HG03064 (cell line): ENCODE results near the gene LANCL3.
"Not testable (repeated sequence)": the region's sequence is repeated elsewhere in the genome, so short reads cannot be mapped to it uniquely, and the experiment has no call there.

Experiments
- ATAC-seq: cut with Tn5 transposase; IDR thresholded peaks from one replicate; pipeline ENCODE4 v1.9.1; 2021; ENCODE audit warnings: low read depth; ENCODE audit not compliant: unreplicated experiment

Gene LANCL3

DNA sequence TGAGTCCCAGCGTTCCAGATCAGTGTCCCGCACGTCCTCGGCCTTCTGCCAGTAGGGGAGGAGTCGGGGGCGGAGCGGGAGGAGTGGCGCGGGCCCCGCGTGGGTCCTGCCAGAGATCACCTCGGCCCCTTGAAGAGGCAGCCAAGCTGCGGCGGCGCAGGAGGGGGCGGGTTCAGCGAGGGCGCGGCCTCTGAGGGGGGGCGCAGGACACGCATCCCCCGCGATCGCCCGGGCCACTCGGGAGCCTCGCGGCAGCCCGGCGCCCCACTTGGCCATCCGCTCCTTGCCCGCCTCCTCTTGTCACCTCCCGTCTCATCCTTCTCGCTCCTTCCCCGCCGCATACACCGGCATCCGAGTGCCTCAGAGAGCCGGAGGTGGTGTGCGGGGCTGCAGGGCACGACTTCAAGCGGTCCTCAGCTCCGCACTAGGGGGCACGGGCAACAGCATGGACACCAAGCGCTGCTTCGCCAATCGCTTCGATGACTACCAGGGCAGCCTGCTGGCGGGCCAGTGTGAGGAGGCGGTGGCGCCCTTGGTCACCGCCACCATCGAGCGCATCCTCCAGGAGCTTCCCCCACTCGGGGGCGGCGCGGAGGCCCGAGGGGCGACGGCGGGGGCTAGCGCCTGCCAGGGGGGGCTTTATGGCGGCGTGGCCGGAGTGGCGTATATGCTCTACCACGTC, at the start of gene LANCL3:
Gene LANCL3 (plus strand): TSS at position 236 of the 682 bp plus-strand sequence. CDS start 210 bp downstream, at position 446.
- not testable (repeated sequence) for ATAC-seq

GRCh38 chrX:37523673-37524072, 47.8 kb upstream of the LANCL3 start:
- ATAC-seq: not testable (repeated sequence)

GRCh38 chrX:37541991-37542390, 29.5 kb upstream of the LANCL3 start:
- ATAC-seq: no peak

GRCh38 chrX:37542791-37543190, 28.7 kb upstream of the LANCL3 start:
- ATAC-seq: no peak

DNA sequence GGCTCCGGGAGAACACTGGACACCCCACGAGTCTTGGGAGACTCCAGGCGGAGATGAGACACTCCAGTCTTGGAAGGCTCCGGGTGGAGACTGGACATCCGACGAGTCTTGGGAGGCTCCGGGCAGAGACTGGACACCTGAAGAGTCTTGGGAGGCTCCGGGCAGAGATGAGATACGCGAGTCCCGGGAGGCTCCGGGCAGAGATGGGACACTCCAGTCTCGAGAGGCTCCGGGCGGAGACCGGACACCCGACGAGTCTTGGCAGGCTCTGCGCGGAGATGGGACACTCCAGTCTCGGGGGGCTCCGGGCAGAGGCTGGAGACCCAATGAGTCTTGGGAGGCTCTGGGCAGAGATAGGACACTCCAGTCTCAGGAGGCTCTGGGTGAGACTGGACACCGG, 28.1 kb upstream of the LANCL3 start:
- ATAC-seq: no peak

DNA sequence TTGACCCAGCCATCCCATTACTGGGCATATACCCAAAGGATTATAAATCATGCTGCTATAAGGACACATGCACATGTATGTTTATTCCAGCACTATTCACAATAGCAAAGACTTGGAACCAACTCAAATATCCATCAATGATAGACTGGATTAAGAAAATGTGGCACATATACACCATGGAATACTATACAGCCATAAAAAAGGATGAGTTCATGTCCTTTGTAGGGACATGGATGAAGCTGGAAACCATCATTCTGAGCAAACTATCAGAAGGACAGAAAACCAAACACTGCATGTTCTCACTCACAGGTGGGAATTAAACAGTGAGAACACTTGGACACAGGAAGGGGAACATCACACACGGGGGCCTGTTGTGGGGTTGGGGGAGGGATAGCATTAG, 26.9 kb upstream of the LANCL3 start:
- not testable (repeated sequence) for ATAC-seq

DNA sequence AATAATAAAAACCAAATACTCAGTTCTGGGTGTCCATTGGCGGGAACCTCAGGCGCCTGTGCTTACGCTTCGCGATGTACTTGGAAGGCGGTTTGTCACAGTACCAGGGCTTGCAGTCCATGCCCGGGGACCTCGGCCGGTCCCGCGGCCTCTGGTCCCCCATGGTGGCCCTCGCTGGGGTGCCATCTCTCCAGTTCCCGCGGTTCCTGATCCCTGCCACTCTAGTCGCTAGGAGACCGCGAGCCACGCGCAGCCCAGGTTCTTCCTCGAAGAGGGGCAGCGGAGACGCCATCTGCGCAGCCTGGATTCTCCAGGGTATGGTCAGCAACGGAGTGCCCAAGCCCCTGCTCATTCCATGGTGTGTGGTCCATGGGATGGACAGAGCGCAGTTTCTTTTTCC, 26.4 kb upstream of the LANCL3 start:
- no peak for ATAC-seq

DNA sequence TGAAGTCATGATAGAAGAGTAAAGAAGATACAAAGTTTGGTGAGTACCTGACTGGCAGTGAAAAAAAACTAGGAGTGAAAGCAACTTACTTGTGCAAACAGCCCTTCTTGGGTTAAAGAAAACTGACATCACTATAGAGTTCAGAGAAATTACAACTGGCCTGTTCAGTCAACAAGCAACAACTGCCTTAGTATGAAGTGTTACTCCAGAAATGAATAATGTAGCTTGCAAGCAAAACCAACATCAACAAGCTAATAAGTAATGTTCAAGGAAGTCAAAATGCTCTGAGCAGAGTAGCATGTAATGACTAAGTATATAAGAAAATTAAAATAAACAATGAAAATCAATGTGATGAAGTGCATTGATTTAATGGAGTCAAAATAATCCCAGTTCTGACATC, 21.8 kb upstream of the LANCL3 start:
- not testable (repeated sequence) for ATAC-seq

GRCh38 chrX:37553476-37553875, 18.0 kb upstream of the LANCL3 start:
- no peak for ATAC-seq

DNA sequence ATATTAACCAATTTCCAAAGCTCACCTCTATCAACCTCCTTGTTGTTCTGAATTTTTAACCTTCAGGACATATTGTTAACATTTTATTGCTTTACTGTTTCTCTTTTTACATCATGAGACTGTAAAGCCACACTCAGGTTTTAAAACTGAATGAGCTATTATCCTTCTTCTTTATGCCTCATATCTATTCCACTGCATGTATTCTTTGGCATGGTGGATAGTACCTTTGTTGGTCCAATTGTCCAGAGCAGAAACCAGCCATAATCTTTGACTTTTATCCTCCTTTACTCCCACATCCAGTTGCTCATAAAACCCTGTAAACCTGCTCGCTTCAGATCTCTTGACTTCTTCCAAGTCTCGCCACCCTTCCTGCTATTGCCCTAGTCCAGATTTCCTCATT, 6.2 kb upstream of the LANCL3 start:
- ATAC-seq: not testable (repeated sequence)

- not testable (repeated sequence) for ATAC-seq
These were observed 1.1 kb upstream of the LANCL3 start for GRCh38 chrX:37570349-37570748.

- peak; percentile 73 for ATAC-seq
These were observed 687 bp downstream of the LANCL3 start for GRCh38 chrX:37572108-37572587.

DNA sequence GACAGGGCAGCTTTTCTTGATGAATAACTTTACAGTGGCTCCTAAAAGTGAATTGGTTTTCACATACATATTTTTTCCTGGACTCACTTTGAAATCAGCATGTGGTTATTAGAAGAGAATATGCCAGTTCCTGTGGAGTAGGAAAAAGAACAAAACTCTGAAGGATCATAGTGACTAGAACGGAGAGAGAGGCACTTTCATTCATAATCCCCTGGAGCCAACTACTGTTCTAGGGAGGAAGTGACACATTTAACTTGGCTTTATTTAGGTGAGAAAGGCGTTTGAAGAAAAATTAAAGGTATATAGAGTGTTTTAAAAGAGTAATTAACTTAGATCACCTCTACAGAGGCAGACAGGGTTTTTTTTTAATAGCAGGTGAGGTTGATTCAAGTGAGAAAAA, 1.7 kb downstream of the LANCL3 start:
- ATAC-seq: not testable (repeated sequence)

- no peak for ATAC-seq
These were observed 6.6 kb downstream of the LANCL3 start for GRCh38 chrX:37578045-37578444.

DNA sequence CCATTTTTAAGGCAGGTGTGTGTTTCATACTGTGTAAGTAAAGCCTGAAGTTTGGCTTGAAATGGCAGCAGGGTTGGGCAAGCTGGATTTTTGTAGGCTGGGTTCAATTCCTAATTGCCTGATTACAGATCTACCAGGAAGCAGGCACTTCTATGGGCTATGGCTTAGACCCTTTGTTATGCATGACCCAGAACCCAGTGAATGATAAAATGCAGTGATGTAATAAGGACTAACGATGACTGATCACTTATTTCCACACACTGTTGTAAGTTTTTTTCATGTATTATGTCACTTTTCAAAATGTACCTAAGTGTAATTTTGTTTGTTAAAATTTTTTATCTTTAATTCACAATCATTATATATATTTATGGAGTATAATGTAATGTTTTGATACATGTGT, 8.6 kb downstream of the LANCL3 start:
- ATAC-seq: no peak

GRCh38 chrX:37587337-37587736, 15.9 kb downstream of the LANCL3 start:
- not testable (repeated sequence) for ATAC-seq

DNA sequence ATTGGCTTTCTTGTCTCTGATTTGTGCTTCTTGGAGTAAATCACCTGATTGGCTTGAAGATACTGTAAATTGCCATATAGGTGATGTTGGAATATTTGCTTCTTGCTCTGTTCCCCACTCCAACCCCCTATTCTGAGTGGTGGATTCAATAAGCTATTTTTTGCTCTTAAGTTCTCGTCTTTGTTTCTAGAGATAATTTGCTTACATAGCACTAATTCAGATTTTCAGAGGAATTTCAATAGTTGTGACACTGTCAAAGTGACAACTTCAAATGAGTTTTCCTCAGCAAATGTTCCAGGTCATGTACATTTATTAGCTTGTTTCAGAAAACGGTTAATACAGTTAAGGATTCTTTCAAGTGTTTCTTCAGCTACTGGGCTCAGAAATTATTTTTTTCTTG, 18.6 kb downstream of the LANCL3 start:
- no peak for ATAC-seq

DNA sequence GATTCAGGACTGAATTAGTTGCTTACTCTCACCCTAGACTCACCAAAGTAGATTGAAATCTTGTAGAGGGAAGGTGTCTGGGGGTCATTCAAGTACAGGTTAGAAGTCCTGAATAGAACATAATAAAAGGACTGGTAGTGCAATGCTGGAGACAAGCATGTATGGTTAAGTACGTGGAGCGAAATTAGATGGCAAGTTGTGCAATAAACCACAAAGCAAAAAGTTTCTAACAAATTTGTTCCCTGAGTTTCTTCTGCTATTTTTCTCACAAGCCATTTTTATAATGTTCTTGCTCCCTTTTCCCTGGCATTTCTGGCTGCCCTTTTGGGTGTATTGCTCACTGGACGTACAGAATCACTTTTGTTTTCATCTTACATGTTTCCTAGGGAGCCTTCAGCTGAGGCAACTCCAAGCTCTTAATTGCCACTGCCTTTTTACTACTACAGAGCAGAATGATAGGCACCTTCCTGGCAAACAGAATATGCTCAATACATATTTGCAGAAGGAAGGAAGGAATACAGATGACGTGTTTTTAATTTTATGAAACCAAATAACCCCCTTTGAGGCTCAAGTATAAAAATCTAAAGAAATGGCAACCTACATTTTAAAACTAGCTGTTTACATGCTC, 23.4 kb downstream of the LANCL3 start:
- no peak for ATAC-seq

DNA sequence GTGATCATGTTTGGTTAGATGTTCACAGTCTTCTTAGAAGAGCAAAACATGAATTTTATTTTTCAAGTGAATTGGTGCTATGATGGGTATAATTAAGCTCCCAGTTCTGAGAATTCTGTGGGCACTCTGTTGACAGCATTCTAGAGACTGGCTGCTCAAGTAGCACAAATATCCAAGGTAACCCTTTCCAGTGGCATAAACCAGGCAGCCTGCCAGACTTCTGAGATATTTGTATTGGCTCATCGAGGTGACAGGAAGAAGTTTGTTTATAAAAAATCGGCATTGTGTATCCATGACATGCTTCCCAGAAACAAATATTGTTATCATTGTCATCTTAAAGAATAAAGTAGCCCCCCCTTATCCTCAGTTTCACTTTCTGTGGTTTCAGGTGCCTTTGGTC, 28.3 kb downstream of the LANCL3 start:
- ATAC-seq: no peak

DNA sequence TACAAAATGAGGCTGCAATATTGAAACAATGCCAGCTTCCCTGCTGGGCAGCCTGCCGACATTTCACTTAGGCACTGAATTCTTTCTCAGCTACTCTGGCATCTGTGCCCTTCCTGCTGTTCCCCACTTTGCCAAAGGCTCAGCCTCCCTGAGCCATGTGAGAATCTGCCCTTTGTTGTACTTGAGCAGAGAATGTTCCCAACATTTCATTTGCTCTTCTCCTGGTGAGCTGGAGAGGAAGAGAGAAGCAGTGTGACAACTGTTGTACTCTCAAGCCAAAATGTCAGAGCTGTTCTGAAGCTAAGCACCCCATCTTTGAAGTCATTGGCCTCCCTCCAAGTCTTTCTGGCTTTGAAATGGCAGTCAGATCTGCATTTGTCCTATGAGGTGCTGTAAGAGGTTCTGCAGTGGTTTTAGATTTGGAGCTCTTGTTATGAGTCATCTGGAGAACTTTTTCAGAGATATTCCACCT, 32.5 kb downstream of the LANCL3 start:
- ATAC-seq: no peak

GRCh38 chrX:37607243-37607642, 35.8 kb downstream of the LANCL3 start:
- no peak for ATAC-seq

- no peak for ATAC-seq
These were observed 36.7 kb downstream of the LANCL3 start for GRCh38 chrX:37608156-37608555.
